Islet of Langerhans (tissue), 1 donor: Measurements from ENCODE around the gene SAMD4B.
"Not testable (repeated sequence)": the region's sequence is repeated elsewhere in the genome, so short reads cannot be mapped to it uniquely, and the experiment has no call there.

ENCODE experiments used
- FAIRE-seq: peaks from one replicate; lab custom pipeline; 2011; peaks lifted over from hg19 to GRCh38; lab: Jason Lieb, UNC

SAMD4B gene

GRCh38 chr19:39310558-39311311 lies 31.5 kb upstream of the SAMD4B start:
- FAIRE-seq = no peak

DNA sequence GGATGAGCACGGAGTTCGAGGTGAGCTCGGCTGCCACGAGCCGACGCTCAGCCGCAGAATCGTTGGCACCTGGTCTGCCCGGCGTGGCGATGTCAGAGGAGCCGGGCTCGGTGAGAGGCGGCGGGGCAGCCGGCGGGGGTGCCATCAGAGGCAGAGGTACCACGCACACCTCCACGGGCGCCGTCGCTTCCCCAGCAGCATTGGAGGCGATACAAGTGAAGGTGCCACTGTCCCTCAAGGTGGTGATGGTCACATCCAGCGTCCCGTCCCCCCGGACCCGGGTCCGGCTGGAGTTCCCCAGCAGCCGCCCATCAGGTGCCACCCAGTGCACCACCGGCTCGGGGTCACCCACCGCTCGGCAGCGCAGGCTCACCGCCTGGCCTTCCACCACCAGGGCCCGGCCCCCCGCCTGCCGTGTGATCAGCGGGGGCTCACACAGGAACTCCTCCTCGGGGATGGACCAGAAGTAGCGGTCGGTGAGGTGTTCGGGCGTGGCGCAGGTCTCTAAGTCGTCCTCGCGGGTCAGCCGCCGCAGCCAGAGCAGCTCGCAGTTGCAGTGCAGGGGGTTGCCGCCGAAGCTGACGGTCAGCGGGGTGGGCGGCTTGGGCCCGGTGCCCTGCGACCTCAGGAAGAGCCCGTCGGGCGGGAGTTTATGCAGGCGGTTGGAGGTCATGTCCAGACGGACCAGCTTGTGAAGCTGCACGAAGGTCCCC lies 28.0 kb upstream of the SAMD4B start:
- FAIRE-seq = no peak

DNA sequence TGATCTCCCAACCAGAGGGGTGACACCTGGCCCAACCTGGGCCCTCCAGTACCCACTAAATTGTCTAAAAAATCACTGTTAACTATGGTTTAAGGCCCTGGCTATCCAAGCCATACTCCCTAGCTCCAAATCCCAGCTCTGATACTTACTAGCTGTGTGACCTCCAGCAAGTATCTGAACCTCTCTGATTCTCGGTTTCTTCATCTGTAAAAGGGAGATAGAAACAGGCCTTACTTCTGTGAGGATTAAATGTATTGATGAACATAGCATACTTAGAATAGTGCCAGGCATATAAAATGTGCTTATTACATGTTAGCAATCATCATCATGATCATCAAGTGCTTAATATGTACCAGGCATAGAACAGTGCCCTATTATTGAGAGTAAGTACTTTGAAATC lies 26.3 kb upstream of the SAMD4B start:
- FAIRE-seq = no peak

DNA sequence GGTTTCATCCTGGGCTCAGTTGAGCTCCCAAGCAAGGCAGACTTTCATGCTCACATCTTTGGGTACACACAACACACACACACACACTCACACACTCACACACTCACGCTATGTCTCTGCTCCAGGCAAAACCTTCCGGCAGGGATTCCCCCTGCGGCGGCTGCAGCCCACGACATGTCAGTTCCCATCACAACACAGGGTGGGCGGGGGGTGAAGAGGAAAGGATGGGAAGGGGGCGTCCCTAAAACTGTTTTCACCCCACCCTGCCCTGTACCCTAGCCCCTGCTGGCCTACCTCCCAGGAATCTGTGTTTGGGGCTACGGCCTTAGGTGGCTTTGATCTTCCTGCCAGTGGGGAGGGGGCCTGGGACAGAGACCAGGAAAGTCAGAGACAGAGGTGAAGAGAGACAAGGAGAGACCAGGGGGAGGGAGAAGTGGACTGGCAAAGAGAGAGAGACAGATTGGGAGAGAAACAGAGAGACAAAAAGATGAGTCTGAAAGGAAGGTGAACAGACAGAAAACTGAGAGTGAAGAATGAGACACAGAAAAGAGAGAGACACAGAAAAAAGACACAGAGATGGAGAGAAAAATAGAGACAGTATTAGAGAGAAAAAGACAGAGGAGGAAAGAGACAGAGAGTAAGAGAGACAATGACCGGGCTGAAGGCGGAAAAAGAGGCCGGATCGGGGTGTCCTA lies 25.4 kb upstream of the SAMD4B start:
- FAIRE-seq = no peak

DNA sequence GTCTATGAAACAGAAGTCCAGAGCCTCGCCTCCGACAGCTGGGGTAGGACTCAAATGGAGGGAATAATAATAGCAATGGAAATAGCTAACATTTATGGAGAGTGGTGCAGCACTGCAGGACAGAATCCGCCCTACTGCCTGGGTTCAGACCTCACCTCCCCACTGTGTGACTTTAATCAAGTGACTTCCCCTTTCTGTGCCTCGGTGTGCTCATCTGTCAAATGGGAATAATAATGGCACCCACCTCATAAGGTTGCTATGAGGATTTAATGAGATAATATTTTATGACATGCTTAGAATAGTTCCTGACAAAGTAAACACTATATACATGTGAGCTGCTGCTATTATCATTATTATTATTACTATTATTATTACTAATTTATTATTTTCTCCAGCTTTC lies 24.7 kb upstream of the SAMD4B start:
- no peak for FAIRE-seq

- FAIRE-seq = no peak
Measured at GRCh38 chr19:39318071-39318470, 24.1 kb upstream of the SAMD4B start.

DNA sequence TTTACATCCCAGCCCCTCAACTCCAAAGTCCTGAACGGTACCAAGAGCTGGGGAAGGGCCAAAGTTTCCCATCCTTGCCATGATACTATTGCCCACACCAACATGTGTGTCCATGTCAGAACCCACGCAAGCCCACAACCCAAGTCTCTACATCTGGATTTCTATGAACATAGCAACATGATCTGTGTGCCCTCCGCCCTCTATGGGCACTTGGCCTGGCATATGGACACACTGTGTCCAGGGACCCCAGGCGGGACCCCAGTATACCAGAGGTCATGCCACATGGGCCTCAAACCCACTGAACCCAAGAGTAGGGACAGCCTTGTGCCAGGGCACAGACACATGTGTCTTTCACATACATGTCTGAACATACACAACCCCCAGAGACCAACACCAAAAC lies 23.5 kb upstream of the SAMD4B start:
- no peak for FAIRE-seq

DNA sequence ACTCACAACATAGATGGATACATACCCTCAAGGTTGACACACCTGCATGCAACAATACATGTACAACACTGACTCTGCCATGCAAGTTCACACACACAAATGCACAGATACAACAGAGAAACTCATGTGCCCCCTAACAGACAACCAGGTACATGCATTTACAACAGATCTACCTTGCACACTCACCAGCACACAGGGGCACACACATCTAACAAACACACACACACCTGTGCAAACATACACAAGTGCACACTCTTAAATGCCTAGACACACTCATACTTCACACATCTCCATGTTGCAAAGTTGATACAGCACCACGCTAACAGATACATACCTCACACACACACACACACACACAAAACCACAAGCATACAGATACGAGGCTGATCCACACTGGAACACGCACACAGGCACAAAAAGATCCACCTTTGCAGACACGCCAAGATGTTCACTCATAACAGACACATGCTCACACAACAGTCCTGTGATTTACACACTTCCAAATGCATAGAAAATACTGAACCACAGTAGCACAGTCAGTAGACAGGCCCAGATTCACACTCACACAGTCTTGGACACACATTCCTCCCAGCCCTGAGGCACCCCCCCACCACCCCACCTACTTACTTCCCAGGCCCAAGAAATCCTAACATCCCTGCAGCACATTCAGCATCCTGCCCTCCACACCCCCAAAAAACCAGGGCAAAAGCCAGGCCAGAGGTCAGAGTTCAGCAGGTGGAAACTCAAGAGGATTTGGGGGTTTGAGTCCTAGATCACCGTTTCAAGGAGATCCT lies 22.9 kb upstream of the SAMD4B start:
- FAIRE-seq = no peak

GRCh38 chr19:39319892-39320248 lies 22.4 kb upstream of the SAMD4B start:
- no peak for FAIRE-seq

DNA sequence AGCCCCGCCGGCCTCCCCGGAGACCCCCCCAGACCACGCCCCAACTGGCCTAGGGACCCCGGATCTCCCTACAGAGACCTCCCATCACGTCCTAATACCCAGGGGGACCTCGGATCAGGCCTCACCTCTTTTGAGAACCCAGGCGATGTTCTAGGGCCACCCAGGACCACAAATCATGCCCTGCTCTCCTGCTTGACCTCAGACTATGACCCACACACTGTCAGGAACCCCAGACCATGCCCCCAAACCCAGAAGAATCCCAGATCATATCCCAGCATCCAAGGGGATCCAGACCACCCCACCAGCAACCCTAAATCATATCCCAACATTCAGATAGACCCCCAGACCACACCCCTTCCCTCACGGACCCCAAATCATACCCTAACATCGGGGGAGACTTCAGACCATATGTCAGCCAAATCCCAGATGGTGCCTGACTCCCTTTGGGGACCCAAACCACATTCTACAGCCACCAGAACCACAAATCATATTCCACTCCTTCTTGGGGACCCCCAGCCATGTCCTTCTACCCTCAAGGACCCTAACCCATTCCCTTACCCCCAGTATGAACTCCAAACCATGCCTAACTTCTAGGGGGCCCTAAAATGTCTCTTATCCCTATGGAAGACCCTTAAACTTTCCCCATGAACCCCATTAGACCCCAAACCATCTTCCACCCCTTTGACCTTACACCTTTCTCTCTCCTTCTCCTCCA lies 20.9 kb upstream of the SAMD4B start:
- FAIRE-seq = no peak

DNA sequence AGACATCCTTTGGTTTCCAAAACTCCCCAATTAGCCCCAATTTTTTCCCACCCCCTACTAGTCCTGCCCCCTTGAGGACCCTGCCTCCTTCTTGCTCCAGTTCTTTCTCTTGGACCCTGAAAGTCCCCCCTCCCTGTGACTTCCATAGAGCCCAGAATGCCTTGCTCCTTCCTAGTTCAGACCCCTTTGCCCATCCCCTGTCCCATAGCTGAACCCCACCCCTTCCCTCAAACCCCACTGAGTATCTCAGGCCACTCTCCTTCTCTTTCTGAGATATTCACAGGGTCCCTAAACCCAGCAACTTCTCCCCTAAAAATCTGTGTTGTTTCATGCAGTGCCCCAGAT lies 20.4 kb upstream of the SAMD4B start:
- FAIRE-seq = no peak

- FAIRE-seq = no peak
Measured at GRCh38 chr19:39324242-39324842, 17.9 kb upstream of the SAMD4B start.

GRCh38 chr19:39325778-39326665 lies 16.2 kb upstream of the SAMD4B start:
- no peak for FAIRE-seq

DNA sequence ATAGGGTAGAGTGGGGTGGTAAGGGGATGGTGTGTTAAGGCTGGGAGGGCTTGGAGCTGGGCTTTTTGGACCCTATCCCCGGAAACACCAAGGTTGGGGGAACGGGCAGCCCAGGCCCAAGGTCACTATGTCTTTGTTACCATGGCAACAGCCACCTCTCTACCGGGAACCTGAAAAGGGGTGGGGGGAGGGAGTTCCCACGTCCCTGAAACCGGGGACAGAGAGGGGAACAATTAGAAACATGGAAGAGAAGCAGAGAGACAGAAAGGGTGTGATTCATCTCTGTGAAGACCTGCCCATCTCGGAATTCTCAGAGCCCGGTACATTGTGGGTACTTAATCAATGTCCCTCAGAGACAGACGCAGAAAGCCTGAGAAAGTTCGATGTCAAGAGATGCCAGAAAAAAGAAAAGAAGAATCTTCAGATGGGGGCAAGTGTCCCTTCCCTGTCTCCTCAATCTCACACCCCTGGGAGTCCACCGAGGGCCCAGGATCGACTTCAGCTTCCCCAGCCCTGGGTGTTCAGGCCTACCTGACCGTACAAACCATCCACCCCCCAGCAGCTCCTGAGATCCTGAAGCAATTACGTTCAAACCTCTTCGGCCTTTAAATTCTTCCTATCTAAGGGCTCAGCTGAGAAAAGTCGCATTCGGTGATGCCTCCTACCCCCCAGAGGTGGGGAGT lies 14.7 kb upstream of the SAMD4B start:
- FAIRE-seq = no peak

DNA sequence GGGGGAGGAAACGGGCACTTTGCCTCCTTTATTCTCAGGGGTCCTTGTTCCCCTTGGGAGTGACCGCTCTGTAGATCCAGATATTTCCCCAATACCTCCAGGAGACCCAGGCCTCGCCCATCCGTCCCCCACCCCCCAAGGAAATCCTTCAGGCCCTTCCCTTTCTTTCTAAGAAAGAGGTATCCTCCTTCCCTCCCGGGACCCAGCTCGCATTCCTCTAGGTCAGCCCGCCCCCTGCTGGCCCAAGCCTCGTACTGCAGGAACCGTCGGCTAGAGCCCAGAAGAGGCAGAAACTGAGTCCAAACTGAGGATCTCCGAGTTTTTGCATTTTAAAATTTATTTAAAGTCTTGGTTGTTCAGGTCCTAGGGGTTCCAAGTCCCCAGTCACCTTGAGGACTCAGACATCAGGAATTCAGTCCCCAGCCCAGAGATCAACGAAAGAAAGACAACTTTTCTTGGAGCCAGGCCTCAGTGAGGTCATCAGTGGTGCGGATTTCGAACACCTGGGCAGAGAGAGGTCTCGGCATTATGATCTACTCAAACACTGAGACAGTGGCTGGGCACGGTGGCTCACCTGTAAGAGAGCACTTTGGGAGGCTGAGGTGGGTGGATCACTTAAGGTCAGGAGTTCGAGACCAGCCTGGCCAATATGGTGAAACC lies 14.0 kb upstream of the SAMD4B start:
- FAIRE-seq = no peak

GRCh38 chr19:39329948-39330347 lies 12.3 kb upstream of the SAMD4B start:
- no peak for FAIRE-seq

- FAIRE-seq = no peak
Measured at GRCh38 chr19:39332293-39332692, 9.9 kb upstream of the SAMD4B start.

- not testable (repeated sequence) for FAIRE-seq
Measured at GRCh38 chr19:39332738-39333137, 9.5 kb upstream of the SAMD4B start.

DNA sequence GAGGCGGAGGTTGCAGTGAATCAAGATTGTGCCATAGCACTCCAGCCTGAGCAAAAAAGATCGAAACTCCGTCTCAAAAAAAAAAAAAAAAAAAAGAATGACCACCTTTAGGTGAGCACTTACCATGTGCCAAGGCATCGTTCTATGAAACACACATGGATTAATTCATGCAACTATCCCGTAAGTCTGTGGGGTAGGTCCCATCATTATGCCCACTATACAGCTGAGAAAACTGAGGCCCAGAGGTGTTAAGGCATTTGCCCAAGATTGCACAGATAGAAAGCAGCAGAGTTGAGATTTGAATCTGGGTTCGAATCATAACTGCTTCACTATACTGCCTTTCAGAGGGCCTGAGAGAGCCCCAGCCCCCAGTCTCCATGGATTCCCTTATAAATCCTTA lies 8.7 kb upstream of the SAMD4B start:
- no peak for FAIRE-seq
